NCI-H460 (cell line): ENCODE data around the gene GYPE. TPM values are rescaled to one million over a fixed set of nuclear protein-coding genes. Genes with fewer than 3 reads are reported as not detected.
"Not testable (repeated sequence)": the region's sequence is repeated elsewhere in the genome, so short reads cannot be mapped to it uniquely, and the experiment has no call there.

Source experiments
- DNase-seq: peaks from one replicate; pipeline ENCODE4 v3.0.0-alpha.2; 2016; ENCODE audit warnings: low read depth; ENCODE audit errors: extremely low read depth
- polyA plus RNA-seq: library from polyadenylated mRNA; depleted of rRNA; stranded (reverse); fragments of >200 nt; gene quantifications from 2 replicates; pipeline ENCODE4 v1.2.3, GENCODE V29; 2014; cell fraction: nucleus; rRNA removed
- total RNA-seq: library from RNA; depleted of rRNA; stranded (reverse); fragments of >200 nt; shearing (Covaris generic); gene quantifications from 2 replicates; pipeline ENCODE4 v1.2.3, GENCODE V29; 2014; rRNA removed

Gene GYPE
- total RNA-seq, result 1.3 and 2.3 TPM in 2 replicates
- 0.23 and 3.0 TPM in 2 replicates for polyA plus RNA-seq

- DNase-seq, result not testable (repeated sequence)
These were observed at the start of gene GYPE for GRCh38 chr4:143905440-143905839. TSS of gene GYPE (minus strand) at chr4:143905559. CDS start at chr4:143905507, 52 bp downstream.

- not testable (repeated sequence) for DNase-seq
These were observed 46.2 kb upstream of the GYPE start for GRCh38 chr4:143951458-143951972.

GRCh38 chr4:143950967-143951366 lies 45.6 kb upstream of the GYPE start:
- DNase-seq, result not testable (repeated sequence)

- not testable (repeated sequence) for DNase-seq
These were observed 44.8 kb upstream of the GYPE start for GRCh38 chr4:143950185-143950584.

- DNase-seq, result not testable (repeated sequence)
These were observed 42.1 kb upstream of the GYPE start for GRCh38 chr4:143947493-143947892.

- not testable (repeated sequence) for DNase-seq
These were observed 35.3 kb upstream of the GYPE start for GRCh38 chr4:143940708-143941107.

GRCh38 chr4:143939528-143939927 lies 34.2 kb upstream of the GYPE start:
- DNase-seq, result no peak

- DNase-seq, result not testable (repeated sequence)
These were observed 33.5 kb upstream of the GYPE start for GRCh38 chr4:143938890-143939289.

- no peak for DNase-seq
These were observed 15.8 kb upstream of the GYPE start for GRCh38 chr4:143921181-143921580.

GRCh38 chr4:143916485-143916884 lies 11.1 kb upstream of the GYPE start:
- DNase-seq, result not testable (repeated sequence)

GRCh38 chr4:143912478-143912877 lies 7.1 kb upstream of the GYPE start:
- not testable (repeated sequence) for DNase-seq

- DNase-seq, result not testable (repeated sequence)
These were observed 6.4 kb upstream of the GYPE start for GRCh38 chr4:143911528-143912417.

GRCh38 chr4:143910906-143911305 lies 5.5 kb upstream of the GYPE start:
- not testable (repeated sequence) for DNase-seq

GRCh38 chr4:143907811-143908210 lies 2.5 kb upstream of the GYPE start:
- DNase-seq, result peak; percentile 20

GRCh38 chr4:143904431-143904830 lies 928 bp downstream of the GYPE start:
- not testable (repeated sequence) for DNase-seq

GRCh38 chr4:143890323-143890722 lies 15.0 kb downstream of the GYPE start:
- DNase-seq, result not testable (repeated sequence)

GRCh38 chr4:143888189-143888588 lies 17.2 kb downstream of the GYPE start:
- DNase-seq, result not testable (repeated sequence)

GRCh38 chr4:143884965-143885364 lies 20.4 kb downstream of the GYPE start:
- not testable (repeated sequence) for DNase-seq

- DNase-seq, result no peak
These were observed 21.8 kb downstream of the GYPE start for GRCh38 chr4:143883529-143883928.

GRCh38 chr4:143882892-143883291 lies 22.5 kb downstream of the GYPE start:
- no peak for DNase-seq

- not testable (repeated sequence) for DNase-seq
These were observed 25.8 kb downstream of the GYPE start for GRCh38 chr4:143879561-143879960.

GRCh38 chr4:143875357-143875756 lies 30.0 kb downstream of the GYPE start:
- not testable (repeated sequence) for DNase-seq
